A549 treated with dexamethasone at 1 μM for 4 hours (cell line): ENCODE results near the gene KLRF1. TPM values are rescaled to one million over a fixed set of nuclear protein-coding genes. Genes with fewer than 3 reads are reported as not detected.

Source experiments
- total RNA-seq: library from RNA; stranded (reverse); fragments of 200-300 nt; extraction: Qiagen RNA extraction; gene quantifications from 5 replicates; pipeline ENCODE4 v1.2.3, GENCODE V29; 2022

KLRF1 gene, protein sequence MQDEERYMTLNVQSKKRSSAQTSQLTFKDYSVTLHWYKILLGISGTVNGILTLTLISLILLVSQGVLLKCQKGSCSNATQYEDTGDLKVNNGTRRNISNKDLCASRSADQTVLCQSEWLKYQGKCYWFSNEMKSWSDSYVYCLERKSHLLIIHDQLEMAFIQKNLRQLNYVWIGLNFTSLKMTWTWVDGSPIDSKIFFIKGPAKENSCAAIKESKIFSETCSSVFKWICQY
- not detected in 5 replicates for total RNA-seq

DNA sequence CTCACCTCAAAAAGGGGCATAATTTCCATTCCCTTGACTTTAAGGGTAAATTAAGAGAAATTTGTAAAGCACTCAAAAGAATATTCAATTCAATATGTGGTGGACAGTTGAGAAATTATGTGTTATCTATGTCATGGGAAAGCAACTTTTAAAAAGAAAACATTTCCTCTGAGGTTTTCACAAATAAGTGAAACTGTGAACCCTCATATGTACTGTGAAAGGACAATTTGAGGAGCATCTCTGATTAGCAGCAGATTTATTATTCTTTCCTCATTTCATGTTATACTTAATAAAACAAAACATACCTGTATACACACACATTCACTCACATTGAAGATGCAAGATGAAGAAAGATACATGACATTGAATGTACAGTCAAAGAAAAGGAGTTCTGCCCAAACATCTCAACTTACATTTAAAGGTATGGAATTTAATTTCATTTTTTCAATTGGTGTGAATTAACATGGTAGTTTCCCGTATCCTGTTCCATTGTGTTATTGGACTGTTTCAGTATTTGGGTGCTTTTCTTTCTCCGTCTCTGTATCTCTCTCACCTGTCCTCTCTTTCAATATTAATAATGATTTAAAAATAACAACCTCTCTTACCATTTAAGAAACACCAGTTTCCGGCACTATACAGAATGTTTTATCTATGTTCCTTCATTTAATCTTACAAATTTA lies at the start of gene KLRF1:
TSS of gene KLRF1 (plus strand) at position 273 of the 680 bp plus-strand sequence. CDS start at position 337, 64 bp downstream.

DNA sequence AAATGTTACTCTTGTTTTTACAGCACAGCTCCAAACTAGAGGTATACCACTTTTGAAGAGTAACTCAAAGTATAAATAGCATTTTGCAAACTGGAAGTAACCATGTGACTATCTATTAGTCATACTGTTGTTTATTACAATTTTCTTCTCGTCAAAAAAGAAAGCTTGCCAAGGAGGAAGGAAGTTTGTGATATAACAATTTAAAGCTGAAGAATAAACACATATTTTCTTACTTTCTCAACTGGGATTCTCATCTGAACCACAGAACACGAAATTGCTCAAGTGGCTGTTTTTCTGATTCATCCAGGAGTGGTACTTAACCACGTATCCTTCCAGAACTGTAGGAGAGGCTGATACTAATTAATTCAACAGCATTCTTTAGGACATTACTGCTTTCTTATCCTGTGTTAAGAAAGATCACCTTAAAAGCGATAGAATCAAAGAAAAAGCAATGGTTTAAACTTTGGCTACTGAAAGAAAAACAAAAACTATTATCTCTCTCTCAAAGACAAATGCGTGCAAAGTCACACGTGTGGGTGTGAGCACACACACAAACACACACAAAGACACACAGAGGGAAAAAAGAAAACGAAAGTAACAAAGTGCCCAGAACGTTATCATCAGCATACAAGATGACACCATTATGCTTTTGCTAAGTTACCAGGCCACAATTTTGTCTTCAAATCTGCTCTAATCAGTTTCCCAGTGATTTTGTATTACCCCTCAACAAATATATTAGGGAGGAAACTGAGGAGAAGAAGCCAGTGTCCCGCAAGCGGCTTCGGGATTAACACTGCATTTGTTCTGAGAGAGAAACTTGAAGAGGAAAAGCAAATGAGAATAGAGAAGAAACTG lies 42.3 kb downstream of the KLRF1 start, which contains the start of gene CLEC2B:
TSS of gene CLEC2B (minus strand) at position 48 of the 855 bp plus-strand sequence.

DNA sequence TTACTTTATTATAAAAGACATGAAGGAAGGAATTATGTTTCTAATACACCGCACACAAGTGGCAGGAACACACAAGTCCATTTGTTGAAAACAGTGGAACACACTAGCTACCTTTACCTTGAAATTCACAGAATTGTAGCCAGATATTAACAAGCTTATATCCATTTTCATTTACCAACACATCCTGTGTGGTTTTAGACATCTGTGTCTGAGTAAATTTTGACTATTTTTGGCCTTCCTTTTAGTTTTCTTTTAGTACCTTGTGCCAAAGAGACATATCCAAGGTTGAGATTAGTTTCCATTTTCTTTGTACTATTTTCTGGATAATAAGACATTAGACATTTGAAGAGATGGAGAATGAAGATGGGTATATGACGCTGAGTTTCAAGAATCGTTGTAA lies 54.0 kb downstream of the KLRF1 start, which contains the start of gene KLRF2:
TSS of gene KLRF2 (plus strand) at position 244 of the 400 bp plus-strand sequence. CDS start at position 351, 107 bp downstream.

Other genes with a start within 250 kb of the KLRF1 start
- gene KLRB1, start 219.6 kb upstream of the KLRF1 start, total RNA-seq, result not detected in 5 replicates
- gene CLEC2D, start 157.8 kb upstream of the KLRF1 start, total RNA-seq, result 0.32 to 0.97 TPM (median 0.50 TPM) in 5 replicates
- not detected in 5 replicates for gene CLECL1, start 94.4 kb upstream of the KLRF1 start, total RNA-seq
- not detected in 5 replicates for gene CD69, start 66.6 kb upstream of the KLRF1 start, total RNA-seq
- 0.94 to 1.7 TPM (median 1.1 TPM) in 5 replicates for gene CLEC2B, start 41.9 kb downstream of the KLRF1 start, total RNA-seq
- gene KLRF2, start 54.0 kb downstream of the KLRF1 start, total RNA-seq, result not detected in 5 replicates
- not detected in 5 replicates for gene CLEC2A, start 104.9 kb downstream of the KLRF1 start, total RNA-seq
- gene CLEC12A, start 143.9 kb downstream of the KLRF1 start, total RNA-seq, result not detected in 5 replicates
- gene CLEC1B, start 171.6 kb downstream of the KLRF1 start, total RNA-seq, result not detected in 5 replicates
- not detected in 5 replicates for gene CLEC12B, start 183.1 kb downstream of the KLRF1 start, total RNA-seq
- gene CLEC9A, start 203.2 kb downstream of the KLRF1 start, total RNA-seq, result not detected in 5 replicates